ENCODE results near the gene NUCB2.

The NUCB2 gene

GRCh38 chr11:17268902-17269301, 7.6 kb upstream of the NUCB2 start:
- no peak for DNase-seq (ENCODE audit: low read depth)

- no peak for DNase-seq (ENCODE audit: low read depth)
Observed at GRCh38 chr11:17272801-17273200, 3.7 kb upstream of the NUCB2 start.

- DNase-seq (ENCODE audit: low read depth), result no peak
Observed at GRCh38 chr11:17273211-17273610, 3.3 kb upstream of the NUCB2 start.

- no peak for DNase-seq (ENCODE audit: low read depth)
Observed at GRCh38 chr11:17273668-17274282, 2.8 kb upstream of the NUCB2 start.

- DNase-seq (ENCODE audit: low read depth), result no peak
Observed at GRCh38 chr11:17275400-17276235, 921 bp upstream of the NUCB2 start.

- no peak for DNase-seq (ENCODE audit: low read depth)
Observed at GRCh38 chr11:17277024-17277584, 565 bp downstream of the NUCB2 start.

GRCh38 chr11:17280494-17281127, 4.1 kb downstream of the NUCB2 start:
- no peak for DNase-seq (ENCODE audit: low read depth)

GRCh38 chr11:17286332-17286731, 9.8 kb downstream of the NUCB2 start:
- no peak for DNase-seq (ENCODE audit: low read depth)

GRCh38 chr11:17287058-17287457, 10.5 kb downstream of the NUCB2 start:
- DNase-seq (ENCODE audit: low read depth), result no peak

- no peak for DNase-seq (ENCODE audit: low read depth)
Observed at GRCh38 chr11:17291710-17292109, 15.2 kb downstream of the NUCB2 start.

GRCh38 chr11:17293311-17293710, 16.8 kb downstream of the NUCB2 start:
- DNase-seq (ENCODE audit: low read depth), result no peak

- no peak for DNase-seq (ENCODE audit: low read depth)
Observed at GRCh38 chr11:17294033-17294432, 17.5 kb downstream of the NUCB2 start.

GRCh38 chr11:17296852-17297559, 20.5 kb downstream of the NUCB2 start:
- DNase-seq (ENCODE audit: low read depth), result no peak

GRCh38 chr11:17298302-17298701, 21.8 kb downstream of the NUCB2 start:
- no peak for DNase-seq (ENCODE audit: low read depth)

GRCh38 chr11:17300372-17300771, 23.8 kb downstream of the NUCB2 start:
- no peak for DNase-seq (ENCODE audit: low read depth)

GRCh38 chr11:17313349-17314231, 37.1 kb downstream of the NUCB2 start:
- no peak for DNase-seq (ENCODE audit: low read depth)

- DNase-seq (ENCODE audit: low read depth), result no peak
Observed at GRCh38 chr11:17314232-17314547, 37.7 kb downstream of the NUCB2 start.

- DNase-seq (ENCODE audit: low read depth), result no peak
Observed at GRCh38 chr11:17314904-17315426, 38.4 kb downstream of the NUCB2 start.

- DNase-seq (ENCODE audit: low read depth), result no peak
Observed at GRCh38 chr11:17328871-17329494, 52.4 kb downstream of the NUCB2 start.

GRCh38 chr11:17331669-17332068, 55.1 kb downstream of the NUCB2 start:
- DNase-seq (ENCODE audit: low read depth), result no peak

All from stimulated activated CD8-positive, alpha-beta memory T cell treated with anti-CD3 and anti-CD28 coated beads, Interleukin-12 subunit alpha, Interleukin-12 subunit beta, amount 100 ng/mL, for 1 hour (primary cell).